ENCODE data around the gene CYBC1.

Gene CYBC1

GRCh38 chr17:82449883-82450356 is 632 bp downstream of the CYBC1 start:
- FAIRE-seq (no peak), DNase-seq (ENCODE audit: insufficient read length, low spot score) (no peak)

GRCh38 chr17:82449131-82449882 is 1.2 kb downstream of the CYBC1 start:
- FAIRE-seq, result no peak
- DNase-seq (ENCODE audit: insufficient read length, low spot score), result no peak

- FAIRE-seq, result no peak
- DNase-seq (ENCODE audit: insufficient read length, low spot score), result no peak
These were observed 2.7 kb downstream of the CYBC1 start for GRCh38 chr17:82447876-82448275.

GRCh38 chr17:82446649-82447048 is 3.9 kb downstream of the CYBC1 start:
- FAIRE-seq (no peak), DNase-seq (ENCODE audit: insufficient read length, low spot score) (no peak)

- no peak for DNase-seq (ENCODE audit: insufficient read length, low spot score)
- no peak for FAIRE-seq
These were observed 4.4 kb downstream of the CYBC1 start for GRCh38 chr17:82446124-82446523.

- DNase-seq (ENCODE audit: insufficient read length, low spot score) (no peak), FAIRE-seq (no peak)
These were observed 5.0 kb downstream of the CYBC1 start for GRCh38 chr17:82445542-82445941.

- no peak for FAIRE-seq
- no peak for DNase-seq (ENCODE audit: insufficient read length, low spot score)
These were observed 5.5 kb downstream of the CYBC1 start for GRCh38 chr17:82444941-82445521.

GRCh38 chr17:82444284-82444893 is 6.2 kb downstream of the CYBC1 start:
- FAIRE-seq (no peak), DNase-seq (ENCODE audit: insufficient read length, low spot score) (no peak)

GRCh38 chr17:82443465-82444283 is 6.9 kb downstream of the CYBC1 start:
- no peak for FAIRE-seq
- no peak for DNase-seq (ENCODE audit: insufficient read length, low spot score)

GRCh38 chr17:82442643-82443464 is 7.7 kb downstream of the CYBC1 start:
- FAIRE-seq (no peak), DNase-seq (ENCODE audit: insufficient read length, low spot score) (no peak)

GRCh38 chr17:82441691-82442487 is 8.7 kb downstream of the CYBC1 start:
- DNase-seq (ENCODE audit: insufficient read length, low spot score) (no peak), FAIRE-seq (no peak)

- DNase-seq (ENCODE audit: insufficient read length, low spot score), result no peak
- FAIRE-seq, result no peak
These were observed 9.4 kb downstream of the CYBC1 start for GRCh38 chr17:82440991-82441627.

- DNase-seq (ENCODE audit: insufficient read length, low spot score) (no peak), FAIRE-seq (no peak)
These were observed 10.0 kb downstream of the CYBC1 start for GRCh38 chr17:82440469-82440981.

GRCh38 chr17:82439829-82440365 is 10.7 kb downstream of the CYBC1 start:
- FAIRE-seq, result no peak
- DNase-seq (ENCODE audit: insufficient read length, low spot score), result no peak

GRCh38 chr17:82439194-82439828 is 11.2 kb downstream of the CYBC1 start:
- no peak for FAIRE-seq
- no peak for DNase-seq (ENCODE audit: insufficient read length, low spot score)

- DNase-seq (ENCODE audit: insufficient read length, low spot score), result no peak
- FAIRE-seq, result no peak
These were observed 12.0 kb downstream of the CYBC1 start for GRCh38 chr17:82438401-82439193.

- FAIRE-seq (no peak), DNase-seq (ENCODE audit: insufficient read length, low spot score) (no peak)
These were observed 13.3 kb downstream of the CYBC1 start for GRCh38 chr17:82437325-82437668.

All from HTR-8/SVneo (cell line).